Measurements from ENCODE around the gene SLC6A20.

DNA sequence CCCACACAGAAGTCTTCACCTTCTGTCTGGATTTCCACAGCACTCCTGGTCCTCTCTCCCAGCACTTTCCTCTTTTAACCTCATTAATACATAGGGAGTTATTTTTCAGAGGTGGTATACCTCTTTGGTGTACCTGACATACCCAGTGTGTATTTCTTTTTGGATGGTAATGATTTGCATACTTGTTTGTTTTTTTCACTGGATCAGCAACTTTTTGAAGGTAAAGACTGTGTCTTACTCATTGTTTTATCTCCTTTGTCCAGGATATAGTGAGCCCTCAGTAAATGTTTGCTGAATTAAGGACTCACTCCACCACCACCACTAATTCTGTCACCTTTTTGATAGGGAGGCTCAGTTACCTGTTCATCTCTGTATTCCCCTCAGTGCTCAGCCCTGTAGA, 55.1 kb downstream of the SLC6A20 start:
- TF ChIP-seq POLR2A (IDR thresholded peaks at IDR 0.05) (no peak), POLR2AphosphoS5 (IDR thresholded peaks at IDR 0.05) (no peak), EP300 (IDR thresholded peaks at IDR 0.05) (no peak)
- TF ChIP-seq, protein P1, sequence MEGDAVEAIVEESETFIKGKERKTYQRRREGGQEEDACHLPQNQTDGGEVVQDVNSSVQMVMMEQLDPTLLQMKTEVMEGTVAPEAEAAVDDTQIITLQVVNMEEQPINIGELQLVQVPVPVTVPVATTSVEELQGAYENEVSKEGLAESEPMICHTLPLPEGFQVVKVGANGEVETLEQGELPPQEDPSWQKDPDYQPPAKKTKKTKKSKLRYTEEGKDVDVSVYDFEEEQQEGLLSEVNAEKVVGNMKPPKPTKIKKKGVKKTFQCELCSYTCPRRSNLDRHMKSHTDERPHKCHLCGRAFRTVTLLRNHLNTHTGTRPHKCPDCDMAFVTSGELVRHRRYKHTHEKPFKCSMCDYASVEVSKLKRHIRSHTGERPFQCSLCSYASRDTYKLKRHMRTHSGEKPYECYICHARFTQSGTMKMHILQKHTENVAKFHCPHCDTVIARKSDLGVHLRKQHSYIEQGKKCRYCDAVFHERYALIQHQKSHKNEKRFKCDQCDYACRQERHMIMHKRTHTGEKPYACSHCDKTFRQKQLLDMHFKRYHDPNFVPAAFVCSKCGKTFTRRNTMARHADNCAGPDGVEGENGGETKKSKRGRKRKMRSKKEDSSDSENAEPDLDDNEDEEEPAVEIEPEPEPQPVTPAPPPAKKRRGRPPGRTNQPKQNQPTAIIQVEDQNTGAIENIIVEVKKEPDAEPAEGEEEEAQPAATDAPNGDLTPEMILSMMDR (IDR thresholded peaks at IDR 0.05) = no peak

All from gastroesophageal sphincter (tissue), 3 donors.